ENCODE data around the gene SSTR3.

SSTR3 gene

DNA sequence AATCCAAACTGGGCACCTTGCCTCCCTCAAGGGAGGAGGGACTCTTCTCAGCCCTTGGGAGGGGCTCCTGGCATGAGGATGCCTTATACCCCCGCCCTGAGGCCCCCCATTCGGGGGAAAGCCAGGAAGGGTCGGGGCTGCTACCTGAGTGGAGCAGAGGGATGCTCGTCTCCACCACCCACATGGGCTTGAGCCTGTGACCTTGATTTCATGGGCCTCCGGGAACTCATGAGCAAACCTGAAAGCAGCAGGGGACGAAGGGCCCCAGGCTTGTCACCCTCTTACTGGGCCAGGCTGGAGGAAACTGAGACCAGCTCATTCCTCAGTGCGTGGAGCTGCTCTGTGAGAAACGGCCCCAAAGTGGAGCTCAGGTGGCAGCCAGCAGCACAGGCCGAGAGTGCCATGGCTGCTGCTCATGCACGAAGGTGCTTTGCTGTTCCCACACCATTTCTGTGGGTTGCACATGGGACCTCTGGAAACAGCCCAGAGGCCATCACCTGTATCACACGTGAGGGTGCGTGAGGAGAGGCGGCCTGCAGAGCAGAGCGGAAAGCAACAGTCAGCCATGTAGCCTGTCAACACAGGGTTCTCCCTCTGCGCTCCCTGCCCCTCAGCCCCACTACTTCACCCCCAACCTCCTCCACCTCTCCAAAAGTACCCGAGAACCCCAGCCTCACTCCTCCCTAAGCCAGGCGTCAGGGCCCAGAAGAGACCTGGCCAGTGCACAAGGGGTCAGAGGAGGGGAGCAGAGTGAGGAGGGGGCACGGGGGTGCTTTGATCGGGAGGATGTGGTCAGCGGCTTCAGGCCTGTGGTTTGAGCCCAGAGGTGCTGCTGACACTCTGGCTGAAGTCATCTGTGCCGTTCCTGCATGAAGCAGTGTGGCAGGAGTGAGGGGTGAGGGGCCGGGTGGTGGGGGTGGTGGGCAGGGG, 48.4 kb downstream of the SSTR3 start:
- peak; percentile 88 for DNase-seq

GRCh38 chr22:37163096-37163489, 49.2 kb downstream of the SSTR3 start:
- no peak for DNase-seq

DNA sequence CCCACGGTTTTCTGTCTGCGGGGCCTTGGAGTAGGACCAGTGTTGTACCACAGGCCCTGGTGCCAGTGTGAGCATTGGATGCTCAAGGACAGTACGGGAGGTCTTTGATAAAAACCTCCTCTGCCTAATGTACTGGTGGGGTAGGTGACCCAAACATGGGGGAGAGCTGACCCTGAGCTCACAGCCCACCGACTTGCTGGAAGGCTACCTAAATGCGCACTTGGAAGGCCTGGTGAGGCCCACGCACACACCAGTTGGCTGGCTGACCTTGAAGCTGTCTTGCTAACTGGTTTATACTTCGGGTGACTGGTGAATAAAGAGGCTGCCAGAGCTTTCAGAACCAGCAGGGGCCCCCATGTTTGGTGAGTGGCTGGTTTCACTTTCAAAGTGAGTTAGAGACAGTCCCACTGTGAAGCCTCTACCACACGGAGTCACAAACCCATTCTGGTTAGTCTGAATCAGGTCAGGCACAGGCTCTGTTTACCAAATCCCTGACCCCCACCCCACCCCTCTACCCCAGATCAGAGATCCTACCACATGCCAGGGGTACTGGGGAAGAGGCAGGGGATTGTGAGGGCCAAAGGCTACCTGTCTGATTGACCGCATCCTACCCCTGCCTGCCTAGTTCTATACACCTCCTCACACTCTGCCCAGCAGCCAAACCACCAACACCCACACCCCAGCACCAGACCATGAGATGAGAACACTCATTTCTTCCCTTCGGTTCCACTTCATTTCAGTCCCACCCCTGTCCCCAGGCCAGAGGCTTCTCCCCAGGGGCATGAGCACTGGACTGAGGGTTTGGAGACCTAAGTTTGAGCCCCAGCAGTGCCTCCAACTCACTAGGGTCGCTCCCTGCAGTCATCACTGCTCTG, 49.8 kb downstream of the SSTR3 start:
- DNase-seq = peak; percentile 88

- no peak for DNase-seq
Observed at GRCh38 chr22:37161443-37161842, 50.8 kb downstream of the SSTR3 start.

GRCh38 chr22:37160027-37160426, 52.2 kb downstream of the SSTR3 start:
- no peak for DNase-seq

DNA sequence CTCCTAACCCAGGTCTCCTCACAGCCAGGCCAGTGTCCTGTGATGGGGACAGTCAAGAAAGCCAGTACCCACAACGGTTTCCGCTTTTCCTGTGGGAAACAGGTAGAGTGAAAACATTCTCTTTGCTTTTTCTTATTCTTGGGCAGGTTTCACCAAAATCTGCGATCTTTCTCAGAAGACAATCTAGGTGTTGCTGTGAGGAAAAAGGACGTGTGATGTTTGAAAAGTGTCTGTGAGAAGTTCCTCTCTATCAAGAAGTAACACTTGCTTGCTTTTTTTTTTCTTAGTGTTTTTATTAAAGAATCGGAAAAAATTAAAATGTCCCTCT, 53.4 kb downstream of the SSTR3 start:
- no peak for DNase-seq

- DNase-seq = no peak
Observed at GRCh38 chr22:37157516-37158285, 54.6 kb downstream of the SSTR3 start.

DNA sequence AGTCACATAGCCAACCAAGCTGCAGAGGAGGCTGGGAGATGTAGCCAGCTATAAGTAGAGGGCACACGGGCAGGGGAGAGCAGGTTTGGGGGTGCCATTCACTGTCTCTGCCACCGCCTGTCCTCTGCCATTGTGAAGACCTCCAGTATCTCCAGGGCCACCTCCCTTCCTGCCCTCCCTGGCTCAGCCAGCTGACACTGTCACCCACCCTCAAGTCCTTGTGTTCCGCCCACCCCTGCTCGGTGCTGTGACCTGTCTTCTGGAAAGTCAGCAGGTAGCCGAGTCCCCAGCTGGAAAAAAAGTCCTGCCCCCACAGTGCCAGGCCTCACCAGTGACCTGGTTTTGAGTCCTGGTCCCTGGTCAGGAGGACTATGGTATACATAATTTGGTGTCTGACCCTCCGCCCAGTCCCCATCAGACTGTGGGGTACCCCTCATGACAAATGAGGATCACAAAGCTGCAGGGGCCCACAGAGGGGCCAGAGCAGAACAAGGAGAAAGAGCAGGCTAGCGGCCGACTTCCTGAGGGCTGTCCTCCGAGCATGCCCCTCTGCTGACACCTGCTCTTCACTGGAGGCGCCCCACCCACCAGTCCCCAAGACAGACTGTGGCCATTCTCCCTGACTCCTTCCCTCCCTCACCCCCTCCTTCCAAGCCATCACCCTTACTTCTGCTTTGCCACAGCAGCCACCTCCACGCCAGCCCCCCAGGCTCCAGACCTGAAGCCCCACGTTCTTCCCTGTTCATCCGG, 55.4 kb downstream of the SSTR3 start:
- no peak for DNase-seq

GRCh38 chr22:37155971-37156370, 56.3 kb downstream of the SSTR3 start:
- DNase-seq = no peak

DNA sequence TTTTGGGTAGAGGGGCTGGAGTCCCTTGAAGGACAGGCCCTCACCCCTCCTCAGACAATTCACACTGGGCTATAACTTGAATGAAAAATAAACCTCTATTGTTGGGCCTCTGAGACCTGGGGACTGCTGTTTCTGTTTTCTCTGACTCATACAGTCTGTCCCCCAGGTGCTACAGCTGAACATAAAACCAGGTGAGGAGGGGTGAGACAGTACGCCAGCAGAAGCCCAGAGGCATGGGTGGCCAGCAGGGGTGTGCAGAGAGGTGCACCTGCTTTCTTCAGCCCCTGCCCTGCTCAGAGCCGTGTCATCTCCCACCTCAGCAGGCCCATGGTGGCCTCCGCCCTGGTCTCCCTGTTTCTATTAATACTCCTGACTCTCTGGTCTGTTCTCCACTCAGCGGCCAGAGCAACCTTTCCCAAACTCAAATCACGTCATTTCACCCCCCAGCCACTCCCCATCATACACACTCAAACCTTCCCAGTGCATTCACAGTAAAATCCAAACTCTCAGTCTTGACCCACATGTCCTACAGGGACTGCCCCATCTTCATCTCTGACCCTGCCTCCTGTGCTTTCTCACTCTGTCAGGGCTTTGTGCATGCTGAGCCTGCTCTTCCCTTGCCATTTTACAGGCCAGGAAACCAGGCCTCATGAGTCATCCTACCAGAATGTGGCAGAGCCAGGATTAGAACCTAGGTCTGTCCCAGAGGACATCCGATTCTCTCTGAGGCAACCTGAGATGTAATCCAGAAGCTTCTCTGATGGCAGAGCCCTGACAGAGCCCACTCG, 57.2 kb downstream of the SSTR3 start:
- peak; percentile 60 for DNase-seq

All from activated CD8-positive, alpha-beta memory T cell treated with anti-CD3 and anti-CD28 coated beads, Interleukin-2, amount 50 U/mL, for 48 hours (primary cell).